Left lung (tissue), 10 donors: ENCODE measurements around the gene CACNA1D. TPM values are rescaled to one million over a fixed set of nuclear protein-coding genes. Genes with fewer than 3 reads are reported as not detected.

Source experiments
- ATAC-seq: fragments of 200-7000 bp; cut with Tn5 transposase; one replicate; pipeline ENCODE4 v1.9.1; 2020; ENCODE audit warnings: moderate library complexity
- DNase-seq, 4 donors: peaks; one replicate each; pipeline ENCODE4 v3.0.0-alpha.2; 2013 to 2020
- H3K27ac ChIP-seq, 2 donors: fragments of 200-600 bp; sonication (generic) in 1 of 2; one replicate each; pipeline versions ENCODE4 v1.5.0 to v1.8.0; 2020 to 2021
- H3K27me3 ChIP-seq, 2 donors: fragments of 200-600 bp; sonication (generic) in 1 of 2; one replicate each; pipeline versions ENCODE4 v1.5.0 to v1.8.0; 2020 to 2021
- H3K36me3 ChIP-seq, 2 donors: fragments of 200-600 bp; sonication (generic) in 1 of 2; one replicate each; pipeline versions ENCODE4 v1.5.0 to v1.8.0; 2020 to 2021
- H3K4me1 ChIP-seq, 2 donors: fragments of 200-600 bp; one replicate each; pipeline ENCODE4 v1.8.0; 2021
- H3K4me3 ChIP-seq, 2 donors: fragments of 200-600 bp; sonication (generic) in 1 of 2; one replicate each; pipeline versions ENCODE4 v1.5.0 to v1.8.0; 2020 to 2021; ENCODE audit warnings: mild to moderate bottlenecking in 1 of 2
- H3K9me3 ChIP-seq, 2 donors: fragments of 200-600 bp; sonication (generic) in 1 of 2; one replicate each; pipeline versions ENCODE4 v1.5.0 to v1.8.0; 2020 to 2021
- intact Hi-C, 2 donors: fragments of 100-400 bp; cut with DNase I; formaldehyde crosslinking; loops; one replicate each; pipeline versions ENCODE4 v1.11.2 to v1.14.2; 2022
- polyA plus RNA-seq, 6 donors: library from polyadenylated mRNA; unstranded; fragments of 120-200 nt; gene quantifications; one replicate each; pipeline ENCODE4 v1.2.1, GENCODE V29; 2013; ENCODE audit not compliant: insufficient read length in 6 of 6
- total RNA-seq, 2 donors: library from RNA; stranded (reverse); fragmentation: NEBNext Ultra II Directional; extraction: Animal tissue kit (Norgen Biotek cat#: 25700); gene quantifications; one replicate each; pipeline ENCODE4 v1.2.1, GENCODE V29; 2021
- TF ChIP-seq, protein P1 (sequence below), 2 donors: fragments of 200-600 bp; sonication (generic) in 1 of 2; IDR thresholded peaks; one replicate each; pipeline versions ENCODE4 v1.5.0 to v1.8.0; 2021; ENCODE audit warnings: antibody characterized with exemption in 2 of 2
- donor health status: DM: no; HTN: yes; CAD: no.
- donor health status: DM: no; HTN: no; CAD: no.

The CACNA1D gene
- total and polyA plus RNA-seq, 8 donors = 32.6 to 78.2 (median 56.2) TPM

GRCh38 chr3:53545996-53546359 is 51.6 kb downstream of the CACNA1D start:
- Histone ChIP-seq H3K4me1 (no peaks in the 10 kb centered on the region), H3K9me3 (no peaks in the 10 kb centered on the region), H3K4me3 (no peak overlapping the region), H3K27me3 (no peaks in the 10 kb centered on the region), H3K27ac (peak overlapping the region in 1 of 2 donors; percentile 11), H3K36me3 (no peaks in the 10 kb centered on the region)
- intact Hi-C loops = no loop called here
- DNase-seq = no peak
- peak; percentile 19 for ATAC-seq
- TF ChIP-seq, protein P1, sequence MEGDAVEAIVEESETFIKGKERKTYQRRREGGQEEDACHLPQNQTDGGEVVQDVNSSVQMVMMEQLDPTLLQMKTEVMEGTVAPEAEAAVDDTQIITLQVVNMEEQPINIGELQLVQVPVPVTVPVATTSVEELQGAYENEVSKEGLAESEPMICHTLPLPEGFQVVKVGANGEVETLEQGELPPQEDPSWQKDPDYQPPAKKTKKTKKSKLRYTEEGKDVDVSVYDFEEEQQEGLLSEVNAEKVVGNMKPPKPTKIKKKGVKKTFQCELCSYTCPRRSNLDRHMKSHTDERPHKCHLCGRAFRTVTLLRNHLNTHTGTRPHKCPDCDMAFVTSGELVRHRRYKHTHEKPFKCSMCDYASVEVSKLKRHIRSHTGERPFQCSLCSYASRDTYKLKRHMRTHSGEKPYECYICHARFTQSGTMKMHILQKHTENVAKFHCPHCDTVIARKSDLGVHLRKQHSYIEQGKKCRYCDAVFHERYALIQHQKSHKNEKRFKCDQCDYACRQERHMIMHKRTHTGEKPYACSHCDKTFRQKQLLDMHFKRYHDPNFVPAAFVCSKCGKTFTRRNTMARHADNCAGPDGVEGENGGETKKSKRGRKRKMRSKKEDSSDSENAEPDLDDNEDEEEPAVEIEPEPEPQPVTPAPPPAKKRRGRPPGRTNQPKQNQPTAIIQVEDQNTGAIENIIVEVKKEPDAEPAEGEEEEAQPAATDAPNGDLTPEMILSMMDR (IDR thresholded peaks at IDR 0.05) = no peak

DNA sequence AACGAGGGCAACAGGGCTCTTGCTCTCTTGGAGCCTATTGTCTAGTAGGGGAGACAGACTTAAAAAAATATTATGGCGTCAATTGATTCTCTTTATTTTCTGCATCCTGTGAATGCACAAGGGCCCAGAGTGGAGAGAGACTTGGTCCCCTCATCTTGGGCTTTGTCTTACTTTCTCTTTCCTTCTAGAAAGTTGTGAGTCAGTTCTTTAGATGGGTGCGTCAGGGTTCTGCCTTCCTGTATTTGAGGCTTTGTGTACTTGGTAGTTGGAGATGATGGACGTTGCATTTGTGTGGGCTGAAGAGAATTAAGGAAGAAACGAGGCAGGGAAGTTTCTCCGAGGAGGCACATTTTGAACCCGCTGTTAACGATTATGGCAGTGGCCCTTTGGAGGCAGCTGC is 52.9 kb downstream of the CACNA1D start:
- DNase-seq = no peak
- Histone ChIP-seq H3K27ac (no peak overlapping the region), H3K36me3 (no peaks in the 10 kb centered on the region), H3K4me3 (no peak overlapping the region), H3K27me3 (no peaks in the 10 kb centered on the region), H3K9me3 (no peaks in the 10 kb centered on the region), H3K4me1 (no peaks in the 10 kb centered on the region)
- intact Hi-C loops = no loop called here
- TF ChIP-seq, protein P1 (IDR thresholded peaks at IDR 0.05) = no peak
- ATAC-seq = no peak

DNA sequence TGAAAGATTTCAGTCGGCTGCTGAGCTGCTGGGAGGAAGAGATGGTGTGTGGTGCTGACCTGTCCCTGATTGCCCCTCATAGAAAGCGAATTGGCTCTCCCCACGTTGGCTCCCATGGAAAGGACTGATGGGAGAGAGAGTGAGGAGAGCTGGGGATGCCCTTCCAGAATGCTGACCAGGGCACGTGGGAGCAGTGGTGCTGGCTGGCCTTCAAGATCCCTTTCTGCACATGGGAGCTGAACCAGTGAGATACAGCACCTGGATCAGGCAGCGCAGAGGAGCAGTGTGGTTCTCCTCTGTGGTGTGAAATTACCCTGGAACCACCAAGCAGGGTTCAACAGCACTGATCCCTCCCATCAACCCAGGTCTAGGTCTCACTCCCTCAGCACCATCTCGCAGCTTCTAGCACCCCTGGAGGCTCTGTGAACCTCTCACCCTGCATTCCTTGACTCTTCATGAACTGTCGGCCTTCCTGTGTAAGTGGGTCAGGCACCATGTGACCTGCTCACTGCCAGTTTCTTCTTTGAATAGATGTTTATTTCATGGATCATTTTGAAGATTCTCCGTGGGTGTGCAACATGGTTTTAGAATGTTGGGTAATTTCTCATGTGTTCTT is 55.7 kb downstream of the CACNA1D start:
- no peak overlapping the region for H3K27ac ChIP-seq
- intact Hi-C loops = no loop called here
- peak; percentile 35 for ATAC-seq
- no peaks in the 10 kb centered on the region for H3K27me3 ChIP-seq
- H3K4me3 ChIP-seq = no peak overlapping the region
- no peak for DNase-seq
- H3K9me3 ChIP-seq = no peaks in the 10 kb centered on the region
- no peaks in the 10 kb centered on the region for H3K36me3 ChIP-seq
- no peaks in the 10 kb centered on the region for H3K4me1 ChIP-seq
- TF ChIP-seq, protein P1 (IDR thresholded peaks at IDR 0.05) = no peak

DNA sequence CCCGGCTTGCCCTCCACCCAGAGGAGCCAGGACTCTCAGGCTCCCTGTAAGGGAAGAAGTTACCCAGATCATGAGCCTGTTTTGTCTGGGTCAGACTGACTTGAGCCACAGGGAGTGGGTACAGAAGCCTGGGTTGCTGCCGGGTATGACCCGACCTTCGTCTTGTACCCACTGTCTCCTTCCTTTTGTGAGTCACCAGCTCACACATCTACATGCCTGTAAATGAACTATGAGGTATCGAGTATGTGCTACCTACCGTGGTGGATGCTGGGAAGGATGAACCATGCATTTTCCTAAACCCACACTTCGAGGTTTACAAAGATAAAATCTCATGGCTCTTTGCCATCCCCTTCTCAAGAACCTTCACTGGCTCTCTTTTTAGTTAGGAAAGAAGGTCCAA is 56.9 kb downstream of the CACNA1D start:
- ATAC-seq (no peak), DNase-seq (no peak)
- no peaks in the 10 kb centered on the region for H3K36me3 ChIP-seq
- no peaks in the 10 kb centered on the region for H3K27me3 ChIP-seq
- H3K9me3 ChIP-seq = no peaks in the 10 kb centered on the region
- TF ChIP-seq, protein P1 (IDR thresholded peaks at IDR 0.05) = no peak
- no peaks in the 10 kb centered on the region for H3K4me1 ChIP-seq
- intact Hi-C loops = no loop called here
- H3K4me3 ChIP-seq = no peak overlapping the region
- no peak overlapping the region for H3K27ac ChIP-seq

- H3K4me3 ChIP-seq = no peak overlapping the region
- TF ChIP-seq, protein P1 (IDR thresholded peaks at IDR 0.05) = no peak
- no peaks in the 10 kb centered on the region for H3K27me3 ChIP-seq
- intact Hi-C loops = no loop called here
- no peak for DNase-seq
- ATAC-seq = no peak
- no peaks in the 10 kb centered on the region for H3K9me3 ChIP-seq
- H3K36me3 ChIP-seq = no peaks in the 10 kb centered on the region
- no peaks in the 10 kb centered on the region for H3K4me1 ChIP-seq
- no peak overlapping the region for H3K27ac ChIP-seq
Measured at GRCh38 chr3:53552730-53553129, 58.3 kb downstream of the CACNA1D start.
